Measurements from ENCODE around the gene TCAIM.

Gene TCAIM

DNA sequence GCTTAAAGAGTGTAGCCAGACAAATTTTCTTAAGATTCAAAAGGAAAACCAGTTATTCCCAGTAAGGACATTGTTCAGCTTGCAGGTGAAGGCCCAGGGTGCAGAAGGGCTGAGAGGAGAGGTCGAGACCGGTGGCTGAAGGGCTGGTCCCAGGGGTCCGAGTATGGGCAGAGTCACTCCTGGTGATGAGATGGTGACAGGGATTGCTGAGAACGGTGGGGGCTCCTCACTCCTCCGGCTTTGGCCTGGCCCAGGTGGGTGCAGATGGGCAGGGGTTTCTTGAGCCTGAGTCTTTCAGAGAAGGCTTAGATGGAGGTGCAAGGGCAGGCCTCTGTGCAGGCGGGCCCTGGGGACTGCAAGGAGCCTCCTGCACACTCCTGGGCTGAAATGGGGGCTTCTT, 82.7 kb downstream of the TCAIM start:
- H3K23ac ChIP-seq (ENCODE audit: low read length): no peak overlapping the region
- H3K14ac ChIP-seq (ENCODE audit: low read length): no peak overlapping the region
- peaks cover 5% of the 10 kb centered on the region for H3K9me3 ChIP-seq (ENCODE audit: insufficient read depth, low read depth, low read length)
- no peak overlapping the region for H3K4me3 ChIP-seq (ENCODE audit: low read depth, low read length)
- H3K9ac ChIP-seq (ENCODE audit: low read length): no peak overlapping the region
- DNase-seq: no peak
- H3K4me2 ChIP-seq (ENCODE audit: low read length): no peak overlapping the region
- no peak overlapping the region for H2BK5ac ChIP-seq (ENCODE audit: low read depth, low read length, poor library complexity)
- no peak overlapping the region for H3K18ac ChIP-seq (ENCODE audit: low read length)
- H2AFZ ChIP-seq (ENCODE audit: insufficient read depth, low read length, poor library complexity): no peak overlapping the region
- no peak overlapping the region for H2BK12ac ChIP-seq (ENCODE audit: low read length)
- H3K27ac ChIP-seq (ENCODE audit: low read depth, low read length): no peak overlapping the region
- no peak overlapping the region for H3K4ac ChIP-seq (ENCODE audit: low read depth, low read length)
- H4K91ac ChIP-seq (ENCODE audit: low read depth, low read length): no peak overlapping the region
- peaks cover 0 to 5% of the 10 kb centered on the region in 2 experiments for H3K4me1 ChIP-seq (ENCODE audit: control insufficient read depth in 1 of 2, insufficient read depth in 2 of 2, low read length in 2 of 2)
- H3K36me3 ChIP-seq (ENCODE audit: control insufficient read depth in 1 of 2, insufficient read depth in 2 of 2, low read length in 2 of 2): no peaks in the 10 kb centered on the region
- no peak overlapping the region for H2BK120ac ChIP-seq (ENCODE audit: insufficient read depth, low read length, poor library complexity)
- no peaks in the 10 kb centered on the region for H3K27me3 ChIP-seq (ENCODE audit: insufficient read depth, low read length)
- WGBS (ENCODE audit: extremely low coverage, insufficient coverage, insufficient read length): no CpG with 5 or more reads among the region's 6 CpGs
- H4K8ac ChIP-seq (ENCODE audit: low read depth, low read length): no peak overlapping the region
- H3K79me1 ChIP-seq (ENCODE audit: low read length): no peaks in the 10 kb centered on the region
- H3K79me2 ChIP-seq (ENCODE audit: control insufficient read depth, insufficient read depth, low read length, poor library complexity): no peaks in the 10 kb centered on the region
- H4K12ac ChIP-seq (ENCODE audit: low read depth, low read length): no peak overlapping the region
- H2AK5ac ChIP-seq (ENCODE audit: low read length): no peak overlapping the region

DNA sequence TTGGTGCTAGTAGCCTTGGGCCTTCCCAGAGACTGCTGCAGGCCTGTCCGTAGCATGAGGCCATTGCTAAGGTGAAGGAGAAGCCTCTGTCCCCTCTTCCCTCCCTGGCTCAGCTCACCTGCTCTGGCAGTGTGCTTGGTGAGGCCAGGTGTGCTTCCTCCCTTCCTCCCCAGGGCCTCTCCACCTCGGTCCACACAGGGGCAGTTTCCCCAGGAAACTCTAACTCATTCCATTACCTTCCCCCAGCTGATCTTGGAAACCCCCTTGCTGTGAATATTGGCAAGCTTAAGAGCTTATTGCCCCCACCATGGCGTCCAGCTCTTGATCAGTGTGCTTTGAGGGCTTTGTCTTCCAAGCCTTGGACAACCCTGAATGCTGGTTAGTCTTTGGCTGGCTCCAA, 86.2 kb downstream of the TCAIM start:
- Histone ChIP-seq H3K14ac (ENCODE audit: low read length) (no peak overlapping the region), H4K8ac (ENCODE audit: low read depth, low read length) (no peak overlapping the region), H3K18ac (ENCODE audit: low read length) (no peak overlapping the region), H2BK5ac (ENCODE audit: low read depth, low read length, poor library complexity) (no peak overlapping the region), H2AK5ac (ENCODE audit: low read length) (no peak overlapping the region), H3K9ac (ENCODE audit: low read length) (no peak overlapping the region), H3K4me2 (ENCODE audit: low read length) (no peak overlapping the region), H2BK120ac (ENCODE audit: insufficient read depth, low read length, poor library complexity) (no peak overlapping the region), H2AFZ (ENCODE audit: insufficient read depth, low read length, poor library complexity) (no peak overlapping the region), H3K36me3 (ENCODE audit: control insufficient read depth in 1 of 2, insufficient read depth in 2 of 2, low read length in 2 of 2) (no peaks in the 10 kb centered on the region), H3K4me1 (ENCODE audit: control insufficient read depth in 1 of 2, insufficient read depth in 2 of 2, low read length in 2 of 2) (peaks cover 0 to 5% of the 10 kb centered on the region in 2 experiments), H3K4me3 (ENCODE audit: low read depth, low read length) (no peak overlapping the region), H4K12ac (ENCODE audit: low read depth, low read length) (no peak overlapping the region), H3K4ac (ENCODE audit: low read depth, low read length) (no peak overlapping the region), H4K91ac (ENCODE audit: low read depth, low read length) (no peak overlapping the region), H3K23ac (ENCODE audit: low read length) (no peak overlapping the region), H3K79me2 (ENCODE audit: control insufficient read depth, insufficient read depth, low read length, poor library complexity) (no peaks in the 10 kb centered on the region), H3K9me3 (ENCODE audit: insufficient read depth, low read depth, low read length) (no peaks in the 10 kb centered on the region), H3K27me3 (ENCODE audit: insufficient read depth, low read length) (no peaks in the 10 kb centered on the region), H3K27ac (ENCODE audit: low read depth, low read length) (no peak overlapping the region), H2BK12ac (ENCODE audit: low read length) (no peak overlapping the region), H3K79me1 (ENCODE audit: low read length) (no peaks in the 10 kb centered on the region)
- DNase-seq: no peak
- no CpG with 5 or more reads among the region's 3 CpGs for WGBS (ENCODE audit: extremely low coverage, insufficient coverage, insufficient read length)

DNA sequence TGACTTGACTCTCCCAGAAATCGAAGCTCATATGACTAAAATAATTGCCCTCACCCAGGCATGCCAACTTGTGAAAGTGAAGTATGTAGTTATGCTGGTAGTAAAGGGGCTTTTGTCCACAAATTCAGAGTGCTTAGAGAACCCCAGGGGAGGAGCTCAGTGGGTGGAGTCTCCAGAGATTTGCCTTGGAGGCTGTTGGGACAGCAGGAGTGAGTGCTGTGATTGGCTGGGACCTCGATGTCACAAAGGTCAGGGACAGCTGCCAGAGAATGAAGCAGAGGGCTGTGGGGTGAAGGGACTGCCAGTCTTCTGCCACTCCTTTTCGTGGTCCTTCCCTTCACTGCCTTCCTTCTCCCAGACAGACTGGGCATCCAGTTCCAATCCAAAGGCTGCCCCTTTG, 89.1 kb downstream of the TCAIM start:
- Histone ChIP-seq H3K4me1 (ENCODE audit: control insufficient read depth in 1 of 2, insufficient read depth in 2 of 2, low read length in 2 of 2) (no peaks in the 10 kb centered on the region), H2AFZ (ENCODE audit: insufficient read depth, low read length, poor library complexity) (no peak overlapping the region), H3K9ac (ENCODE audit: low read length) (no peak overlapping the region), H3K9me3 (ENCODE audit: insufficient read depth, low read depth, low read length) (no peaks in the 10 kb centered on the region), H3K18ac (ENCODE audit: low read length) (no peak overlapping the region), H4K8ac (ENCODE audit: low read depth, low read length) (no peak overlapping the region), H3K4me2 (ENCODE audit: low read length) (no peak overlapping the region), H3K27ac (ENCODE audit: low read depth, low read length) (no peak overlapping the region), H2AK5ac (ENCODE audit: low read length) (no peak overlapping the region), H3K27me3 (ENCODE audit: insufficient read depth, low read length) (no peaks in the 10 kb centered on the region), H4K12ac (ENCODE audit: low read depth, low read length) (no peak overlapping the region), H2BK5ac (ENCODE audit: low read depth, low read length, poor library complexity) (no peak overlapping the region), H3K23ac (ENCODE audit: low read length) (no peak overlapping the region), H3K4me3 (ENCODE audit: low read depth, low read length) (no peak overlapping the region), H3K79me1 (ENCODE audit: low read length) (no peaks in the 10 kb centered on the region), H4K91ac (ENCODE audit: low read depth, low read length) (no peak overlapping the region), H3K4ac (ENCODE audit: low read depth, low read length) (no peak overlapping the region), H2BK120ac (ENCODE audit: insufficient read depth, low read length, poor library complexity) (no peak overlapping the region), H3K79me2 (ENCODE audit: control insufficient read depth, insufficient read depth, low read length, poor library complexity) (no peaks in the 10 kb centered on the region), H2BK12ac (ENCODE audit: low read length) (no peak overlapping the region), H3K14ac (ENCODE audit: low read length) (no peak overlapping the region), H3K36me3 (ENCODE audit: control insufficient read depth in 1 of 2, insufficient read depth in 2 of 2, low read length in 2 of 2) (no peaks in the 10 kb centered on the region)
- DNase-seq: no peak
- WGBS (ENCODE audit: extremely low coverage, insufficient coverage, insufficient read length): no CpG with 5 or more reads among the region's 3 CpGs

DNA sequence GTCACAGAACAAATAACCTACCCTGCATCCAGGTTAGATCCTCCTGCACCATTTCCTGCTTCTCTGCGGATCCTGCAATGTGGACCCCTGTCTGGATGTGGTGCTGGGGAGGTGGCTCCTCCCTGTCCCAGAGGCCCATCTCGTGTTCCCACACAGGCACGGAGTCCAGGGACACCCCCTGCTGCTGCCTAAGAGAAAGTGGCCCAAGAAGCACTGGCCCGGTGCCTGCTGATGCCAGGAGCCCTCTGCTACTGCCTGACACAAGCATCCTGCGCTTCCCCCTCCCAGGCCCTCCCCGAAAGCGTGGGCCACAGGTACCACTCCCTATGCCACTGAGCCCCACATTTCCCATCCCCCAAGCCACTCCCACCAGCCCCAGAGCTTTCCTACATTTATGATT, 90.3 kb downstream of the TCAIM start:
- WGBS (ENCODE audit: extremely low coverage, insufficient coverage, insufficient read length): no CpG with 5 or more reads among the region's 7 CpGs

More for the DNA sequence above, 90.3 kb downstream of the TCAIM start:
- Histone ChIP-seq H3K79me1 (ENCODE audit: low read length) (no peaks in the 10 kb centered on the region), H3K4ac (ENCODE audit: low read depth, low read length) (no peak overlapping the region), H3K27me3 (ENCODE audit: insufficient read depth, low read length) (no peaks in the 10 kb centered on the region), H3K4me3 (ENCODE audit: low read depth, low read length) (no peak overlapping the region), H3K36me3 (ENCODE audit: control insufficient read depth in 1 of 2, insufficient read depth in 2 of 2, low read length in 2 of 2) (no peaks in the 10 kb centered on the region), H2AK5ac (ENCODE audit: low read length) (no peak overlapping the region), H3K23ac (ENCODE audit: low read length) (no peak overlapping the region), H4K8ac (ENCODE audit: low read depth, low read length) (no peak overlapping the region), H2BK120ac (ENCODE audit: insufficient read depth, low read length, poor library complexity) (no peak overlapping the region), H2AFZ (ENCODE audit: insufficient read depth, low read length, poor library complexity) (no peak overlapping the region), H3K18ac (ENCODE audit: low read length) (no peak overlapping the region), H3K79me2 (ENCODE audit: control insufficient read depth, insufficient read depth, low read length, poor library complexity) (no peaks in the 10 kb centered on the region), H4K12ac (ENCODE audit: low read depth, low read length) (no peak overlapping the region), H3K9ac (ENCODE audit: low read length) (no peak overlapping the region), H4K91ac (ENCODE audit: low read depth, low read length) (no peak overlapping the region), H3K14ac (ENCODE audit: low read length) (no peak overlapping the region), H3K9me3 (ENCODE audit: insufficient read depth, low read depth, low read length) (no peaks in the 10 kb centered on the region), H3K4me1 (ENCODE audit: control insufficient read depth in 1 of 2, insufficient read depth in 2 of 2, low read length in 2 of 2) (no peaks in the 10 kb centered on the region), H3K4me2 (ENCODE audit: low read length) (no peak overlapping the region), H2BK5ac (ENCODE audit: low read depth, low read length, poor library complexity) (no peak overlapping the region), H2BK12ac (ENCODE audit: low read length) (no peak overlapping the region), H3K27ac (ENCODE audit: low read depth, low read length) (no peak overlapping the region)
- DNase-seq: no peak

Data from trophoblast cell (in vitro differentiated cells and primary cell).